Activated CD8-positive, alpha-beta memory T cell treated with anti-CD3 and anti-CD28 coated beads for 1 hour (primary cell): Measurements from ENCODE around the gene RPEL1.
"Not testable (repeated sequence)": the region's sequence is repeated elsewhere in the genome, so short reads cannot be mapped to it uniquely, and the experiment has no call there.

Experiments
- DNase-seq, 2 donors: peaks; one replicate each; pipeline ENCODE4 v3.0.0-alpha.2; 2020; ENCODE audit warnings: low read depth in 1 of 2; ENCODE audit errors: extremely low read depth in 1 of 2

RPEL1 gene

DNA sequence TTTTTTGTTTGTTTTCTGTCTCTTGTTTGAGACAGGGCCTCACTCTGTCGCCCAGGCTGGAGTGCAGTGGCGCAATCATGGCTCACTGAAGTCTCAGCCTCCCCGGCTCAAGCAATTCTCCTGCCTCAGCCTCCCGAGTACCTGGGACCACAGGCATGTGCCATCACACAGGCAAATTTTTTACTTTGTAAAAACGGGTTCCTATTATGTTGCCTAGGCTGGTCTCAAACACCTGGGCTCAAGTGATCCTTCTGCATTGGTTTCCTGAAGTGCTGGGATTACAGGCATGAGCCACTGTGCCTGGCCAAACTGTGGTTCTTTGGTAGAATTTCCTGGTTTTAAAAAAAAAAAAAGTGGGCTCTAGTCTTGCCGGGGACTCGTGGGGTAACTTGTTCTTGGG lies at the start of gene RPEL1:
Gene RPEL1 (plus strand): TSS at position 301 of the 400 bp plus-strand sequence. CDS start 110 bp downstream, outside the sequence.
- not testable (repeated sequence) for DNase-seq

DNA sequence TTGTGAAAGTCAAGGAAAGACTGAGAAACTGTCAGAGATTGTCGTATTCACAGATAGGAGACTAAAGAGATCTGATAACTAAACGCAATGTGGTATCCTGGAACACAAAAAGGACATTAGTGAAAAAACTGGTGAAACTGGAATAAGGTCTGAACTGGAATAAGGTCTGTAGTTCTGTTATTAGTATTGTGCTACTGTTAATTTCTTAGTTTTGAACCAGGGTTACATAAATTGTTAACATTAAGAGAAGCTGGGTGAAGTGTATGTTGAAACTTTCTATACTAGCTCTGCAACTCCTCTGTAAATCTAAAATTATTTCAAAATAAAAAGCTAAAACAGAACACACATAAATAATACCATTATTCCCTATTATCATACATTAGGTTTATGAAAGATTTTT lies 49.2 kb upstream of the RPEL1 start:
- no peak for DNase-seq

DNA sequence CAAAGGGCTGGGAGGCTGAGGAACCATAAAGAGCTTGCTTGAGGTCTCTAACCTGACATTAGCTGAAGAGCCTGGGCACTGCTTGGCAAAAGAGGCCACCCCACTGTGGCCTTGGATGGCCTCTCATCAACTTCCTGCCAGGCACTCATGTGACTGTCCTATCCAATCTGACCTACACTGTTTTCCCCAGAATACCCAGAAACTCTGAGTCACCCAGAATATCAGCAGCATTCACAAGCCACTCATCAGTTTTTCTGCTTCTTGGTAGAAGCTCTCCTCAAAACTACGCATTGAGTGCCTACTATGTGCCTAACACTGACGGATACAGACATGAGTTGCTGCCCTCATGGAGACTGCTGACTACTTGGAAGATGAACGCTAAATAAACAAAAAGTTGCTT lies 48.5 kb upstream of the RPEL1 start:
- no peak for DNase-seq

- DNase-seq: no peak
Observed at GRCh38 chr10:103197903-103198302, 47.8 kb upstream of the RPEL1 start.

DNA sequence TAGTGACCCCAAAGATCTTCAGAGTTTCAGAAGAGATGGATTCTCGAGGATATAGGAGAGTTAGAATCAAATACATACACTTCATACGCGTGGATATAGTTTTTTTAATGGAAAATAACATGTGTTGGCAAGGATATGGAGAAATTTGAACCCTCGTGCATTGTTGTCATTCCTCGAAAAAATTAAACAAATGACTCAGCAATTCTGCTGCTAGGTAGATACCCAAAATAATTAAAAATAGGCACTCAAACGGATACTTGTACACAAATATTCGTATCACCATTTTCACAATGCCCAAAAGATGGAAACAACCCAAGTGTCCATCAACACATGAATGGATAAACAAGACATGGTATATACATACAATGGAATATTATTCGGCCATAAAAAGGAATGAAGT lies 47.0 kb upstream of the RPEL1 start:
- no peak for DNase-seq

DNA sequence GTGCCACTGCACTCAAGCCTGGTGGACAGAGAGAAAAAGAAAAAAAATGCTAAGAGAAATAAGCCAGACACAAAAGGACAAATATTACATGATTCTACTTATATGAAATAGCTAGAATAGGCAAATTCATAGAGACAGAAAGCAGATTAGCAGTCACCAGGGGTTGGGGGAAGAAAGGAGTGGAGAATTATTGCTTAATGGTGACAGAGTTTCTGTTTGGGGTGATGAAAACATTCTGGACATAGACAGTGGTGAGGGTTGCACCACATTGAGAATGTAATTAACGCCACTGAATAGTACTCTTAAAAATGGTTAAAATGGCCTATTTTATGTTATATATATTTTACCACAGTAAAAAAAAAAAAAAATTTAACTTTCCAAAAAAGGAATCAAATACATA lies 46.2 kb upstream of the RPEL1 start:
- no peak for DNase-seq

GRCh38 chr10:103202319-103202718 lies 43.4 kb upstream of the RPEL1 start:
- no peak for DNase-seq

GRCh38 chr10:103203466-103203865 lies 42.2 kb upstream of the RPEL1 start:
- no peak for DNase-seq

DNA sequence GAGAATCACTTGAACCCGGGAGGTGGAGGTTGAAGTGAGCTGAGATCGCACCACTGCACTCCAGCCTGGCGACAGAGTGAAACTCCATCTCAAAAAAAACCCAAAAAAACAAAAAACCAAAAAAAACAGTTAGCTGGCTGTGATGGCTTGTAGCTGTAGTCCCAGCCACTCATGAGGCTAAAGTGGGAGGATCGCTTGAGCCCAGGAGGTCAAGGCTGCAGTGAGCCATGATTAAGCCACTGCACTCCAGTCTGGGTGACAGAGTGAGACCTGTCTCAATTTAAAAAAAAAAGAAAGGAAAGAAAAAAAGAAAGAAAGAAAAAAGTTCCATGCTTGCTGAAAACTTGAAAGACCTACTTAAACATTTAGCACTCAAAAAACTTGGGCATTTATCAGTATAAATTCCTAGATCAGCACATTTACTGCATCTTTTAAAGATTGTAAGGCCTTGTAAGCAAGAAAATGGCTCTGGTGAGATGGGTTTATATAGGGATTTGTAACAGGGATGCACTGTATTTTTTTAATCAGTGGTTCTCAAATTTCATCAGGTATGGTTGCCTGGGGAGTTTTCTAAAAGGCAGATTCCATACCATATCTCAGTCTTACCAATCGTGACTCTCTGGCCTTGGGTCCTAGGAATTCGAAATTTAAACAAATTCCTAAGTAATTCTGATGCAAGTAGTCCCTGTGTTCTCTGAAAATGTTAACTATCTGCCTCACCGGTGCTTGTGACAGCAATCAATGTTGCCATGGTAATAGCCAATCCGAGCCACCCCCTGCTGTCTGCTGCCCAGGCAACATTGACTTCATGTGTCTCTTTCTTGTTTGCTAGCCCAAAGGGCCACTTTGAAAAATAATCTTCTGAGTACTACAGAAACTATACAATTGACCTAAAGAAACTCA lies 41.1 kb upstream of the RPEL1 start:
- no peak for DNase-seq

- DNase-seq: not testable (repeated sequence)
Observed at GRCh38 chr10:103205401-103205800, 40.3 kb upstream of the RPEL1 start.

DNA sequence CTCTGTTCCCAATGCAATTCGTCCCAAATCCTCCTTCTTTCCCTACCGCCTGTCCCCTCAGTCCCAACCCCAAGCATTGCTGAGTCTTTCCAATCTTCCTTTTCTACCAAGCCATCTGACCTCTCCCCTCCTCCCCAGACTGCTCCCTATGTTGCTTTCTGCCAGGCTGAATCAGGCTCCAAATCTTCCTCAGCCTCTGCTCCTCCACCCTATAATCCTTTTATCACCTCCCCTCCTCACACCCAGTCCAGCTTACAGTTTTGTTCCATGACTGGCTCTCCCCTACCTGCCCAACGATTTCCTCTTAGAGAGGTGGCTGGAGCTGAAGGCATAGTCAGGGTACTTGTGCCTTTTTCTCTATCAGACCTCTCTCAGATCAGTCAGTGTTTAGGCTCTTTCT lies 39.0 kb upstream of the RPEL1 start:
- not testable (repeated sequence) for DNase-seq

DNA sequence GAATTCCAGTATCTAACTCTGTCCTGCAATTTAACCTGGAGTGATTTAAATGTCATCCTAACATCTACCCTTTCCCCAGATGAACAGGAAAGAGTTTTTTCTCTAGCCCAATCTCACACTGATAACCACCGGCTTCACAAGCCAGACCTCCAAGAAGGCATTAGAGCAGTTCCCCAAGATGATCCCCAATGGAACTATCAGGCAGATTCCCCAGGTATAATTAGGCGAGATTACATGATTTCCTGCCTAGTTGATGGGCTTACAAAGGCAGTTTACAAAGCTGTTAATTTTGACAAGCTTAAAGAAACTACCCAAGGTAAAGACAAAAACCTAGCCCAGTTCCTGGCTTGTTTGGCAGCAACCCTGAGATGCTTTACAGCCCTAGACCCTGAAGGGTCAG lies 38.5 kb upstream of the RPEL1 start:
- DNase-seq: no peak

DNA sequence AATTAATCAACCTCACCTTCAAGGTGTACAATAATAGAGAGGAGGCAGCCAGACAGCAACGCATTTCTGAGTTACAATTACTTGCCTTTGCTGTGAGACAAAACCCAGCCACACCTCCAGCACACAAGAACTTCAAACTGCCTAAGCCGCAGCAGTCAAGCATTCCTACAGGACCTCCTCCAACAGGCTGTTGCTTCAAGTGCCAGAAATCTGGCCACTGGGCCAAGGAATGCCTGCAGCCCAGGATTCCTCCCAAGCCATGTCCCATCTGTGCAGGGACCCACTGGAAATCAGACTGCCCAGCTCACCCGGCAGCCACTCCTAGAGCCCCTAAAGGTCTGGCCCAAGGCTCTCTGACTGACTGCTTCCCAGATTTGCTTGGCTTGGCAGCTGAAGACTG lies 38.0 kb upstream of the RPEL1 start:
- DNase-seq: not testable (repeated sequence)

- not testable (repeated sequence) for DNase-seq
Observed at GRCh38 chr10:103210262-103210661, 35.4 kb upstream of the RPEL1 start.

DNA sequence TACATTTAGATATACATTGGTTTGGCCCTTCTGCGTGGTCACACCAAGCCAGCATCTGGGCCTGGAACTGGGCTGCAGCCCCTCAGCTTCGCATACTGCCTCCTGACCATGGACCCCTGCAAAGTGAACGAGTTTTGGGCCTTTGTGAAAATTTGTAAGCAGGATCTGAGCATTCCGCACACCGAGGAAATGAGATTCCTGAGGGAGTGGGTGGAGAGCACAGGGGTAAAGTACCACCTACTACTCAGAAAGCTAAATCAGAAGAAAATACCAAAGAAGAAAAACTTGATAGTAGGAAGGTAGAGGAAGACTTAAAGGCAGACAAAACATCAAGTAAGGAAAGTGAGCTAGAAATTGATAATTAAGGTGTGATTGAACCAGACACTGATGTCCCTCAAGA lies 30.1 kb upstream of the RPEL1 start:
- DNase-seq: no peak

GRCh38 chr10:103216362-103216761 lies 29.3 kb upstream of the RPEL1 start:
- not testable (repeated sequence) for DNase-seq

- no peak for DNase-seq
Observed at GRCh38 chr10:103224133-103224532, 21.6 kb upstream of the RPEL1 start.

- not testable (repeated sequence) for DNase-seq
Observed at GRCh38 chr10:103224721-103225120, 21.0 kb upstream of the RPEL1 start.

GRCh38 chr10:103225939-103226338 lies 19.7 kb upstream of the RPEL1 start:
- DNase-seq: no peak

DNA sequence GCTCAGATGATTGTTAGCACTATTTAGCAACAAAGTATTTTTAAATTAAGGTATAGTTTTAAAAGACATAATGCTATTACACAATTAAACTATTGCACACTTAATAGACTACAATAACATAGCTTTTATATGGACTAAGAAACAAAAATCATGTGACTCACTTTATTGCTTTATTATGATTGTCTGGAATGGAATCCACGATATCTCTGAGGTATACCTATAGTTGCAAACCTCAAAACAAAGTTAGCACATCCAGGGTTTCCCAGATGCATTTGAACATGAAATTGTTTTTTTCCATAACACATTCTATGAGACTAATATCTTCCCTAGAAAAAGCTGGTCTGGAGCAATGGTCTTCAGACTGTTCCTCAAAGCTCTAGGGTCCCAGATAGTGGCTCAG lies 18.3 kb upstream of the RPEL1 start:
- DNase-seq: no peak

GRCh38 chr10:103231047-103231551 lies 14.6 kb upstream of the RPEL1 start:
- no peak for DNase-seq

GRCh38 chr10:103232131-103232673 lies 13.5 kb upstream of the RPEL1 start:
- no peak for DNase-seq
